Liver (tissue), 9 donors: ENCODE data around the gene CFDP1. TPM values are rescaled to one million over a fixed set of nuclear protein-coding genes. Genes with fewer than 3 reads are reported as not detected.

ENCODE experiments used
- DNase-seq: peaks from one replicate; pipeline ENCODE4 v3.0.0-alpha.2; 2017; ENCODE audit warnings: low spot score
- H3K27ac ChIP-seq, 2 donors: one replicate each; pipeline ENCODE4 v1.7.0; 2013; ENCODE audit warnings: inconsistent platforms in 2 of 2, low read length in 2 of 2, control low read depth in 1 of 2, low read depth in 1 of 2, mild to moderate bottlenecking in 1 of 2
- H3K27me3 ChIP-seq, 4 donors: one replicate each; pipeline versions ENCODE4 v1.6.1 to v1.7.0; 2013; ENCODE audit warnings: low read length in 3 of 4, inconsistent platforms in 1 of 4, mild to moderate bottlenecking in 1 of 4, moderate library complexity in 1 of 4; ENCODE audit not compliant: control insufficient read depth in 4 of 4, insufficient read depth in 4 of 4
- H3K36me3 ChIP-seq, 4 donors: one replicate each; pipeline versions ENCODE4 v1.6.1 to v1.7.0; 2013; ENCODE audit warnings: low read length in 3 of 4, mild to moderate bottlenecking in 3 of 4, low read depth in 1 of 4, moderate library complexity in 1 of 4; ENCODE audit not compliant: control insufficient read depth in 4 of 4, insufficient read depth in 3 of 4
- H3K4me1 ChIP-seq, 4 donors: one replicate each; pipeline versions ENCODE4 v1.6.1 to v1.7.0; 2013; ENCODE audit warnings: low read length in 3 of 4, mild to moderate bottlenecking in 3 of 4, moderate library complexity in 1 of 4; ENCODE audit not compliant: control insufficient read depth in 4 of 4, insufficient read depth in 4 of 4
- H3K4me3 ChIP-seq, 3 donors: one replicate each; pipeline versions ENCODE4 v1.6.1 to v1.7.0; 2013; ENCODE audit warnings: low read length in 3 of 3, control low read depth in 1 of 3, low read depth in 1 of 3, mild to moderate bottlenecking in 1 of 3
- H3K9ac ChIP-seq, 2 donors: one replicate each; pipeline ENCODE4 v1.7.0; 2013; ENCODE audit warnings: low read length in 2 of 2, mild to moderate bottlenecking in 2 of 2, moderate library complexity in 2 of 2, control low read depth in 1 of 2, low read depth in 1 of 2
- H3K9me3 ChIP-seq, 4 donors: one replicate each; pipeline versions ENCODE4 v1.6.1 to v1.7.0; 2013; ENCODE audit warnings: low read length in 3 of 4; ENCODE audit not compliant: control insufficient read depth in 4 of 4
- EGR1 ChIP-seq, 2 donors: IDR thresholded peaks; 2 replicates each; pipeline ENCODE4 v1.6.1; 2016 to 2018; ENCODE audit warnings: antibody characterized with exemption in 2 of 2, low read depth in 2 of 2
- FOXA1 ChIP-seq: IDR thresholded peaks from 2 replicates; pipeline ENCODE4 v1.6.1; 2016; ENCODE audit warnings: antibody characterized with exemption
- FOXA2 ChIP-seq: IDR thresholded peaks from 2 replicates; pipeline ENCODE4 v1.6.1; 2016; ENCODE audit warnings: antibody characterized with exemption
- GABPA ChIP-seq, 2 donors: IDR thresholded peaks in 1 of 2; conservative IDR thresholded peaks in 1 of 2; 2 replicates each; pipeline ENCODE4 v1.6.1; 2016; ENCODE audit warnings: antibody characterized with exemption in 2 of 2, mild to moderate bottlenecking in 1 of 2, moderate library complexity in 1 of 2
- HNF4A ChIP-seq, 2 donors: conservative IDR thresholded peaks; 2 replicates each; pipeline ENCODE4 v1.6.1; 2016; ENCODE audit warnings: antibody characterized with exemption in 2 of 2, mild to moderate bottlenecking in 2 of 2
- HNF4G ChIP-seq: IDR thresholded peaks from 2 replicates; pipeline ENCODE4 v1.6.1; 2016; ENCODE audit warnings: antibody characterized with exemption
- JUND ChIP-seq, 2 donors: IDR thresholded peaks; 2 replicates each; pipeline ENCODE4 v1.6.1; 2016; ENCODE audit warnings: antibody characterized with exemption in 2 of 2
- NR2F2 ChIP-seq: IDR thresholded peaks from 2 replicates; pipeline ENCODE4 v1.6.1; 2016; ENCODE audit warnings: antibody characterized with exemption
- RAD21 ChIP-seq, 2 donors: IDR thresholded peaks; 2 replicates each; pipeline ENCODE4 v1.6.1; 2016; ENCODE audit warnings: antibody characterized with exemption in 2 of 2, mild to moderate bottlenecking in 2 of 2
- RXRA ChIP-seq, 2 donors: IDR thresholded peaks; 2 replicates each; pipeline ENCODE4 v1.6.1; 2017 to 2018; ENCODE audit warnings: antibody characterized with exemption in 2 of 2, mild to moderate bottlenecking in 1 of 2
- SP1 ChIP-seq: IDR thresholded peaks from 2 replicates; pipeline ENCODE4 v1.6.1; 2018; ENCODE audit warnings: antibody characterized with exemption, mild to moderate bottlenecking
- TAF1 ChIP-seq: conservative IDR thresholded peaks from 2 replicates; pipeline ENCODE4 v1.6.1; 2016; ENCODE audit warnings: antibody characterized with exemption, mild to moderate bottlenecking
- YY1 ChIP-seq: IDR thresholded peaks from 2 replicates; pipeline ENCODE4 v1.6.1; 2016; ENCODE audit warnings: antibody characterized with exemption, mild to moderate bottlenecking
- WGBS: extraction: QIAGEN DNeasy Blood & Tissue Kit; methylation state at CpG from one replicate; pipeline ENCODE4 v1.1.7; 2013; 5-methylcytosine and 5-hydroxymethylcytosine counted together
- polyA plus RNA-seq, 2 donors: library from polyadenylated mRNA; stranded (reverse) in 1 of 2; unstranded in 1 of 2; fragments of 200-250 nt in 1 of 2; fragments of >200 nt in 1 of 2; fragmentation: Nextera tagmentation in 1 of 2; extraction: Ambion mirVana in 1 of 2; gene quantifications; one replicate each; pipeline versions ENCODE4 v1.2.1 to v1.2.3, GENCODE V29; 2013 to 2015
- total RNA-seq, 2 donors: library from RNA; depleted of rRNA; stranded (reverse); fragments of >200 nt; gene quantifications; one replicate each; pipeline ENCODE4 v1.2.3, GENCODE V29; 2014
- TF ChIP-seq, protein P1 (sequence below): fragments of 150-350 bp; IDR thresholded peaks from 2 replicates; pipeline ENCODE4 v1.5.1; 2017; ENCODE audit warnings: improper control_type of control experiment, low read depth, low read length; ENCODE audit not compliant: missing input control
- TF ChIP-seq, protein P2 (sequence below): IDR thresholded peaks from 2 replicates; pipeline ENCODE4 v1.6.1; 2016; ENCODE audit warnings: antibody characterized with exemption
- TF ChIP-seq, protein P3 (sequence below): IDR thresholded peaks from 2 replicates; pipeline ENCODE4 v1.6.1; 2016; ENCODE audit warnings: antibody characterized with exemption
- TF ChIP-seq, protein P4 (sequence below): IDR thresholded peaks from 2 replicates; pipeline ENCODE4 v1.6.1; 2016; ENCODE audit warnings: antibody characterized with exemption
- donor health status: healthy.
- donor health status: healthy.
- donor health status: healthy.
- donor health status: healthy.
- donor health status: healthy.

CFDP1 gene
- total and polyA plus RNA-seq, 4 donors = 20.5 to 49.2 (median 33.9) TPM

DNA sequence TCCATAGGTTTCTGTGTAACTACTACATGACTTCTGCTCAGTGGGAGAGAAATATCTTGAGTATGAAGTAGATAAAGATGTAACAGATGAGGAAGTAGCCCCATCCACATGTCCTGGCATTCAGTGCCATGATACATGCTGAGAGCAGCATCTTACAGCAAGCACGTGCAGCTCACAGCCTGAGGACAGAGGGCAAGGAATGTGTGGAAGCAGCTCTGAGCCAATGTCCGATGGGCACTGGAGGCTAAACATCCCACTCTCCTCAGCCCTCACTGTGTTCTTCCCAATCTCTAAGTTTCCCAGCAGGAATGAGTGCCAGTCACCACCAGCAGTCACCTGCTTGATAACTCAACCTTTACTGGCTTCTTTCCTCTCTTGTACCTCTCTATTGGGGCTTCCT lies 40.4 kb downstream of the CFDP1 start:
- Histone ChIP-seq H3K27me3 (no peaks in the 10 kb centered on the region), H3K9me3 (no peaks in the 10 kb centered on the region), H3K4me3 (no peak overlapping the region), H3K4me1 (peaks cover 3 to 13% (median 9%) of the 10 kb centered on the region in 4 donors), H3K36me3 (peaks cover 2 to 9% (median 4%) of the 10 kb centered on the region in 4 donors), H3K27ac (peak overlapping the region; percentile 77 to 78), H3K9ac (peak overlapping the region in 1 of 2 donors; percentile 1)
- DNase-seq = no peak
- TF ChIP-seq RAD21 (IDR thresholded peaks at IDR 0.05) (no peak), EGR1 (IDR thresholded peaks at IDR 0.05; ENCODE audit: low read depth in 2 of 2) (no peak), YY1 (no peak), RXRA (IDR thresholded peaks at IDR 0.05) (no peak), NR2F2 (no peak), JUND (IDR thresholded peaks at IDR 0.05) (no peak), SP1 (no peak), FOXA1 (no peak), HNF4A (conservative IDR thresholded peaks at IDR 0.05) (no peak), TAF1 (no peak), HNF4G (no peak), FOXA2 (no peak), GABPA (IDR thresholded peaks at IDR 0.05 in 1 of 2, conservative IDR thresholded peaks at IDR 0.05 in 1 of 2) (no peak)
- TF ChIP-seq, protein P1, sequence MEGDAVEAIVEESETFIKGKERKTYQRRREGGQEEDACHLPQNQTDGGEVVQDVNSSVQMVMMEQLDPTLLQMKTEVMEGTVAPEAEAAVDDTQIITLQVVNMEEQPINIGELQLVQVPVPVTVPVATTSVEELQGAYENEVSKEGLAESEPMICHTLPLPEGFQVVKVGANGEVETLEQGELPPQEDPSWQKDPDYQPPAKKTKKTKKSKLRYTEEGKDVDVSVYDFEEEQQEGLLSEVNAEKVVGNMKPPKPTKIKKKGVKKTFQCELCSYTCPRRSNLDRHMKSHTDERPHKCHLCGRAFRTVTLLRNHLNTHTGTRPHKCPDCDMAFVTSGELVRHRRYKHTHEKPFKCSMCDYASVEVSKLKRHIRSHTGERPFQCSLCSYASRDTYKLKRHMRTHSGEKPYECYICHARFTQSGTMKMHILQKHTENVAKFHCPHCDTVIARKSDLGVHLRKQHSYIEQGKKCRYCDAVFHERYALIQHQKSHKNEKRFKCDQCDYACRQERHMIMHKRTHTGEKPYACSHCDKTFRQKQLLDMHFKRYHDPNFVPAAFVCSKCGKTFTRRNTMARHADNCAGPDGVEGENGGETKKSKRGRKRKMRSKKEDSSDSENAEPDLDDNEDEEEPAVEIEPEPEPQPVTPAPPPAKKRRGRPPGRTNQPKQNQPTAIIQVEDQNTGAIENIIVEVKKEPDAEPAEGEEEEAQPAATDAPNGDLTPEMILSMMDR = no peak
- TF ChIP-seq, protein P2, sequence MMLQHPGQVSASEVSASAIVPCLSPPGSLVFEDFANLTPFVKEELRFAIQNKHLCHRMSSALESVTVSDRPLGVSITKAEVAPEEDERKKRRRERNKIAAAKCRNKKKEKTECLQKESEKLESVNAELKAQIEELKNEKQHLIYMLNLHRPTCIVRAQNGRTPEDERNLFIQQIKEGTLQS = no peak
- TF ChIP-seq, protein P3, sequence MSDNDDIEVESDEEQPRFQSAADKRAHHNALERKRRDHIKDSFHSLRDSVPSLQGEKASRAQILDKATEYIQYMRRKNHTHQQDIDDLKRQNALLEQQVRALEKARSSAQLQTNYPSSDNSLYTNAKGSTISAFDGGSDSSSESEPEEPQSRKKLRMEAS = no peak
- 54% methylated on average over 2 of the region's 2 CpGs for WGBS

DNA sequence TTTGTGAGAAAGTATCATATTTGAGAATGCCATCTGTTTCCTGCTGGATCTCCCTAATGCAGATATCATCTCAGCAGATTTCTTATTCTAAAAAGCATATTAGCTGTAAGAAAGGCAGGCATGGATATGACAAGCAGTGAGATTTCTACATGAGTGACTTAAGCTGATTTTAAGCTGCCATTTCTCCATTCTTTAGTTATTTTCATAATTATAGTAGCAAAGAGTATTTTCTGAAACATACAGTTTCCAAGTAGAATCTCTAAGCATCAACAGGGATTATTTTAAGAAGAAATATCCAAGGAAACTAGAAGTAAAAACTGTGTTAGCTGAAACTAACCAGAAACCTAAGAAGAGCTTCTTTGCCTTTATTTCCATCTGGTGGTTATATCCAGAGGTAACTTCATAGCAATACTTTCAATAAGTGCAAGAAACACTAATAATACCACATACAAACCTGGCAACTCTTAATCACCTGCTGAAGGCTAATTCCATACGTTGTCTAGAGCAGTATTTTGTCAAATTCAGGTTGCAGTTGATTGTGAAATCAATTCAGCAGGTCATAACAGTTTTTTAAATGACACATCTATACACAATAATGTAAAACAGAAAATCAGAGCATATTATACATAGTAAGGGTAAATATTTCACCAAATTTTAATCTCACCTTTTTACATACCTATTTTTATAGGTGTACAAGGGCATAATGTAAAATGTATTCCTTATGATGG lies 42.2 kb downstream of the CFDP1 start:
- Histone ChIP-seq H3K27me3 (no peaks in the 10 kb centered on the region), H3K4me1 (peaks cover 3 to 12% (median 9%) of the 10 kb centered on the region in 4 donors), H3K9ac (no peak overlapping the region), H3K27ac (peak overlapping the region in 1 of 2 donors; percentile 4), H3K4me3 (no peak overlapping the region), H3K9me3 (no peaks in the 10 kb centered on the region), H3K36me3 (peaks cover 4 to 9% (median 4%) of the 10 kb centered on the region in 4 donors)
- no peak for TF ChIP-seq RAD21 (IDR thresholded peaks at IDR 0.05)
- TF ChIP-seq, protein P4, sequence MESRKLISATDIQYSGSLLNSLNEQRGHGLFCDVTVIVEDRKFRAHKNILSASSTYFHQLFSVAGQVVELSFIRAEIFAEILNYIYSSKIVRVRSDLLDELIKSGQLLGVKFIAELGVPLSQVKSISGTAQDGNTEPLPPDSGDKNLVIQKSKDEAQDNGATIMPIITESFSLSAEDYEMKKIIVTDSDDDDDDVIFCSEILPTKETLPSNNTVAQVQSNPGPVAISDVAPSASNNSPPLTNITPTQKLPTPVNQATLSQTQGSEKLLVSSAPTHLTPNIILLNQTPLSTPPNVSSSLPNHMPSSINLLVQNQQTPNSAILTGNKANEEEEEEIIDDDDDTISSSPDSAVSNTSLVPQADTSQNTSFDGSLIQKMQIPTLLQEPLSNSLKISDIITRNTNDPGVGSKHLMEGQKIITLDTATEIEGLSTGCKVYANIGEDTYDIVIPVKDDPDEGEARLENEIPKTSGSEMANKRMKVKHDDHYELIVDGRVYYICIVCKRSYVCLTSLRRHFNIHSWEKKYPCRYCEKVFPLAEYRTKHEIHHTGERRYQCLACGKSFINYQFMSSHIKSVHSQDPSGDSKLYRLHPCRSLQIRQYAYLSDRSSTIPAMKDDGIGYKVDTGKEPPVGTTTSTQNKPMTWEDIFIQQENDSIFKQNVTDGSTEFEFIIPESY = no peak
- WGBS = 61% methylated on average over 1 of the region's 1 CpG
- DNase-seq = no peak
